Fibroblast of lung (primary cell): ENCODE measurements around the gene AATF. TPM values are rescaled to one million over a fixed set of nuclear protein-coding genes. Genes with fewer than 3 reads are reported as not detected.

Experiments used
- DNase-seq, 2 donors: peaks; one replicate each; pipeline versions ENCODE4 v3.0.0 to v3.0.0-alpha.2; 2010; ENCODE audit warnings: low read depth in 2 of 2
- H2AFZ ChIP-seq: 2 replicates; pipeline ENCODE4 v1.5.1; 2012; ENCODE audit warnings: low read length, control low read depth, inconsistent platforms
- H3K27ac ChIP-seq: 2 replicates; pipeline ENCODE4 v1.5.1; 2011; ENCODE audit warnings: low read length, control low read depth; ENCODE audit not compliant: insufficient read depth
- H3K27me3 ChIP-seq: 2 replicates; pipeline ENCODE4 v1.5.1; 2011; ENCODE audit warnings: mild to moderate bottlenecking, low read length; ENCODE audit not compliant: control insufficient read depth, insufficient read depth
- H3K36me3 ChIP-seq: 2 replicates; pipeline ENCODE4 v1.5.1; 2011; ENCODE audit warnings: low read length; ENCODE audit not compliant: control insufficient read depth, insufficient read depth
- H3K4me1 ChIP-seq: 2 replicates; pipeline ENCODE4 v1.5.1; 2011; ENCODE audit warnings: low read length; ENCODE audit not compliant: control insufficient read depth, insufficient read depth; ENCODE audit errors: extremely low read depth
- H3K4me2 ChIP-seq: 2 replicates; pipeline ENCODE4 v1.5.1; 2011; ENCODE audit warnings: low read length, control low read depth; ENCODE audit not compliant: insufficient read depth; ENCODE audit errors: extremely low read depth
- H3K4me3 ChIP-seq, 4 experiments: fragments of 200-600 bp in 1 of 4; sonication (generic) in 1 of 4; replicated peaks in 1 of 4; 2 replicates each; pipeline ENCODE4 v1.5.1; 2011 to 2016; ENCODE audit warnings: low read length in 4 of 4, low read depth in 3 of 4, mild to moderate bottlenecking in 3 of 4, control low read depth in 2 of 4, inconsistent platforms in 1 of 4, mixed read lengths in 1 of 4; ENCODE audit not compliant: insufficient read depth in 1 of 4; ENCODE audit errors: control extremely low read depth in 1 of 4
- H3K79me2 ChIP-seq: 2 replicates; pipeline ENCODE4 v1.5.1; 2012; ENCODE audit warnings: mild to moderate bottlenecking, low read length, inconsistent platforms; ENCODE audit not compliant: control insufficient read depth, insufficient read depth
- H3K9ac ChIP-seq: 2 replicates; pipeline ENCODE4 v1.5.1; 2011; ENCODE audit warnings: mild to moderate bottlenecking, low read length, control low read depth; ENCODE audit not compliant: insufficient read depth
- H3K9me3 ChIP-seq: 2 replicates; pipeline ENCODE4 v1.5.1; 2012; ENCODE audit warnings: low read depth, low read length; ENCODE audit not compliant: control insufficient read depth, insufficient read depth
- H4K20me1 ChIP-seq: 2 replicates; pipeline ENCODE4 v1.5.1; 2011; ENCODE audit warnings: low read length; ENCODE audit not compliant: control insufficient read depth, insufficient read depth; ENCODE audit errors: extremely low read depth
- EZH2 ChIP-seq: IDR thresholded peaks from 2 replicates; pipeline ENCODE4 v1.5.1; 2012; ENCODE audit warnings: low read length, control low read depth, mild to moderate bottlenecking; ENCODE audit errors: missing control alignments
- polyA plus RNA-seq, 2 donors: library from polyadenylated mRNA; depleted of rRNA in 1 of 2; stranded (reverse) in 1 of 2; unstranded in 1 of 2; fragments of >200 nt; gene quantifications; 2 replicates each; pipeline ENCODE4 v1.2.1, GENCODE V29; 2011 to 2012; ENCODE audit warnings: missing spikeins in 1 of 2
- total RNA-seq: library from RNA; depleted of rRNA; stranded (reverse); fragments of >200 nt; gene quantifications from 2 replicates; pipeline ENCODE4 v1.2.1, GENCODE V29; 2014
- TF ChIP-seq, protein P1 (sequence below), 2 donors: IDR thresholded peaks in 1 of 2; conservative IDR thresholded peaks in 1 of 2; 1 replicate in 1 of 2; 2 replicates in 1 of 2; pipeline ENCODE4 v1.5.1; 2011 to 2012; ENCODE audit warnings: low read length in 2 of 2, control low read depth in 1 of 2, inconsistent platforms in 1 of 2, low read depth in 1 of 2, mild to moderate bottlenecking in 1 of 2

AATF gene
- total and polyA plus RNA-seq, 2 donors (not counting 1 experiment from before 2014, with no cell fraction given), result 11.9 to 30.7 TPM

- peak overlapping the region; percentile 23 for H3K4me2 ChIP-seq
- no peak for DNase-seq
Observed at GRCh38 chr17:36933512-36934143, 15.1 kb upstream of the AATF start.

GRCh38 chr17:36934144-36934691, 14.5 kb upstream of the AATF start:
- Histone ChIP-seq H2AFZ (no peak overlapping the region), H3K4me3 (no peak overlapping the region), H3K27ac (no peak overlapping the region), H3K79me2 (no peaks in the 10 kb centered on the region), H3K4me2 (peak overlapping the region; percentile 23), H3K9ac (no peak overlapping the region), H3K9me3 (no peaks in the 10 kb centered on the region), H4K20me1 (no peaks in the 10 kb centered on the region), H3K4me1 (no peaks in the 10 kb centered on the region), H3K36me3 (no peaks in the 10 kb centered on the region), H3K27me3 (peaks cover 99% of the 10 kb centered on the region)
- peak; percentile 92 for TF ChIP-seq EZH2
- TF ChIP-seq, protein P1, sequence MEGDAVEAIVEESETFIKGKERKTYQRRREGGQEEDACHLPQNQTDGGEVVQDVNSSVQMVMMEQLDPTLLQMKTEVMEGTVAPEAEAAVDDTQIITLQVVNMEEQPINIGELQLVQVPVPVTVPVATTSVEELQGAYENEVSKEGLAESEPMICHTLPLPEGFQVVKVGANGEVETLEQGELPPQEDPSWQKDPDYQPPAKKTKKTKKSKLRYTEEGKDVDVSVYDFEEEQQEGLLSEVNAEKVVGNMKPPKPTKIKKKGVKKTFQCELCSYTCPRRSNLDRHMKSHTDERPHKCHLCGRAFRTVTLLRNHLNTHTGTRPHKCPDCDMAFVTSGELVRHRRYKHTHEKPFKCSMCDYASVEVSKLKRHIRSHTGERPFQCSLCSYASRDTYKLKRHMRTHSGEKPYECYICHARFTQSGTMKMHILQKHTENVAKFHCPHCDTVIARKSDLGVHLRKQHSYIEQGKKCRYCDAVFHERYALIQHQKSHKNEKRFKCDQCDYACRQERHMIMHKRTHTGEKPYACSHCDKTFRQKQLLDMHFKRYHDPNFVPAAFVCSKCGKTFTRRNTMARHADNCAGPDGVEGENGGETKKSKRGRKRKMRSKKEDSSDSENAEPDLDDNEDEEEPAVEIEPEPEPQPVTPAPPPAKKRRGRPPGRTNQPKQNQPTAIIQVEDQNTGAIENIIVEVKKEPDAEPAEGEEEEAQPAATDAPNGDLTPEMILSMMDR (conservative IDR thresholded peaks at IDR 0.05 in 1 of 2, IDR thresholded peaks at IDR 0.05 in 1 of 2; ENCODE audit: low read depth in 1 of 2, low read length in 2 of 2), result no peak
- DNase-seq, result no peak

More at GRCh38 chr17:36933512-36934143, 15.1 kb upstream of the AATF start:
- H3K27ac ChIP-seq, result no peak overlapping the region
- no peaks in the 10 kb centered on the region for H4K20me1 ChIP-seq
- no peak for TF ChIP-seq EZH2
- TF ChIP-seq, protein P1 (conservative IDR thresholded peaks at IDR 0.05 in 1 of 2, IDR thresholded peaks at IDR 0.05 in 1 of 2; ENCODE audit: low read depth in 1 of 2, low read length in 2 of 2), result no peak
- H2AFZ ChIP-seq, result no peak overlapping the region
- H3K27me3 ChIP-seq, result peaks cover 99% of the 10 kb centered on the region
- no peaks in the 10 kb centered on the region for H3K79me2 ChIP-seq
- H3K4me3 ChIP-seq, result no peak overlapping the region
- H3K36me3 ChIP-seq, result no peaks in the 10 kb centered on the region
- no peaks in the 10 kb centered on the region for H3K9me3 ChIP-seq
- no peak overlapping the region for H3K9ac ChIP-seq
- H3K4me1 ChIP-seq, result no peaks in the 10 kb centered on the region

DNA sequence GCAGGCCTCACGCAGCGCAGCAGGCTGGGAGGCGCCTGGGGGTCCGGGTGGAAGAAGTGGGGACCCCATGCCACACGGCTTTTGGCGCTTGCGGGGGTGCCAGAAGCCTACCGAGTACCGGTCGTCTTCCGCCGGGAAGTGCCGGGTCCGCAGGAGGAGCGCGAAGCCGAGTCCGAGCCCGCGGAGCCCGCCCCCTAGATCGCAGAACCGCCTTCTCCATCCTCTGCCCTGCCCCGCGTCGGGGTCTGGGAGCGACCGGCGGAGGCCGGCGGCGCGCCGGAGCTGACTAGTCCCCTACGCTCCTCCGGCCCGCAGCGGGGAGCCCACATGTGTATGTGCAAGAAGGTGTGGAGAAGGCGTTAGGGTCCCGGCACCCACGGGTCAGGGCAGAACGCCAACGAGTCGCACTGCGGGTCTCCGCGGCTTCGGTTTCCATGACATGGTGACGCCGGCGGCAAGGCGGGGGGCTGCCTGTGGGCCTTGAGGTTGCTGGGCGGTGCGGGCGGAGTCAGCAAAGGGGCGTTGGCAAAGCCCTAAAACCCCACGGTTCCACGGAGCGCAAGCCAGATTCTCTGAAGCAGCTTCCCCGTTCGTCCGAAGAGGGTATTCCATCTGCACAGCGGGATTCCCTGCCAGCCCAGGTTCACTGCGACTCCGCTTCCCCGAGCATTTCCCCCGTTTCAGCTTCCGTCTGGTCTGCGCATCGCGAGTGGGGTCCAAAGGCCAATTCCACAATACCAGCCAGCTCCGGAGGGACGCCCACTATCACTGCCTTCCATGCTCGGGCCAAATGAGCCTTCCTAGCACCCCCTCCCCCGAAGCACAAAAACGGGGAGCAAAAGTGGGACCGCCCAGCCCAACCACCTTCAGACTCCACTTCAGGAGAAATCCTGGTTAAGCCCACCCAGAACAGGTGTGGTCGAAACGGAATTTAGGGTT, 13.8 kb upstream of the AATF start:
- Histone ChIP-seq H3K27me3 (peaks cover 99% of the 10 kb centered on the region), H3K4me2 (no peak overlapping the region), H2AFZ (no peak overlapping the region), H4K20me1 (no peaks in the 10 kb centered on the region), H3K36me3 (no peaks in the 10 kb centered on the region), H3K4me3 (no peak overlapping the region), H3K27ac (no peak overlapping the region), H3K9me3 (no peaks in the 10 kb centered on the region), H3K79me2 (no peaks in the 10 kb centered on the region), H3K9ac (no peak overlapping the region), H3K4me1 (no peaks in the 10 kb centered on the region)
- no peak for DNase-seq
- peak; percentile 100 for TF ChIP-seq EZH2
- TF ChIP-seq, protein P1 (conservative IDR thresholded peaks at IDR 0.05 in 1 of 2, IDR thresholded peaks at IDR 0.05 in 1 of 2; ENCODE audit: low read depth in 1 of 2, low read length in 2 of 2), result no peak
